Heart right ventricle (tissue), 16 donors: ENCODE measurements around the gene HLCS. TPM values are rescaled to one million over a fixed set of nuclear protein-coding genes. Genes with fewer than 3 reads are reported as not detected.

ENCODE experiments used
- ATAC-seq, 8 donors: fragments of 200-7000 bp; cut with Tn5 transposase; one replicate each; pipeline ENCODE4 v1.9.1; 2020; ENCODE audit warnings: mild to moderate bottlenecking in 8 of 8, moderate library complexity in 8 of 8, moderate number of reproducible peaks in 1 of 8
- DNase-seq, 2 donors: peaks; one replicate each; pipeline ENCODE4 v3.0.0-alpha.2; 2020
- H3K27ac ChIP-seq, 10 donors: fragments of 200-600 bp; sonication (generic) in 2 of 10; one replicate each; pipeline versions ENCODE4 v1.5.0 to v1.8.0; 2020 to 2022; ENCODE audit warnings: mild to moderate bottlenecking in 3 of 10
- H3K27me3 ChIP-seq, 7 donors: fragments of 200-600 bp; one replicate each; pipeline ENCODE4 v1.8.0; 2021 to 2022; ENCODE audit warnings: mild to moderate bottlenecking in 2 of 7
- H3K36me3 ChIP-seq, 9 donors: fragments of 200-600 bp; sonication (generic) in 1 of 9; one replicate each; pipeline versions ENCODE4 v1.5.0 to v1.8.0; 2020 to 2022; ENCODE audit warnings: mild to moderate bottlenecking in 2 of 9
- H3K4me1 ChIP-seq, 9 donors: fragments of 200-600 bp; sonication (generic) in 1 of 9; one replicate each; pipeline versions ENCODE4 v1.5.0 to v1.8.0; 2020 to 2022; ENCODE audit warnings: mild to moderate bottlenecking in 4 of 9
- H3K4me3 ChIP-seq, 10 donors: fragments of 200-600 bp; sonication (generic) in 2 of 10; one replicate each; pipeline versions ENCODE4 v1.5.0 to v1.8.0; 2020 to 2022; ENCODE audit warnings: mild to moderate bottlenecking in 7 of 10, moderate library complexity in 2 of 10
- H3K9me3 ChIP-seq, 11 donors: fragments of 200-600 bp in 10 of 11; sonication (generic) in 2 of 11; one replicate each; pipeline versions ENCODE4 v1.5.0 to v1.8.0; 2013 to 2022; ENCODE audit warnings: mild to moderate bottlenecking in 2 of 11, control low read depth in 1 of 11, moderate library complexity in 1 of 11
- CTCF ChIP-seq, 9 donors: fragments of 200-600 bp; sonication (generic) in 2 of 9; IDR thresholded peaks; one replicate each; pipeline versions ENCODE4 v1.5.0 to v1.8.0; 2021 to 2022; ENCODE audit warnings: antibody characterized with exemption in 9 of 9, mild to moderate bottlenecking in 5 of 9, moderate library complexity in 1 of 9
- WGBS, 2 donors: extraction: QIAGEN DNeasy Blood & Tissue Kit; methylation state at CpG; one replicate each; pipeline ENCODE4 v1.1.7; 2013; ENCODE audit warnings: inconsistent platforms in 1 of 2; 5-methylcytosine and 5-hydroxymethylcytosine counted together
- intact Hi-C, 10 donors: fragments of 100-400 bp; cut with DNase I; formaldehyde crosslinking; loops; one replicate each; pipeline versions ENCODE4 v1.11.1 to v1.14.2; 2022
- polyA plus RNA-seq, 2 donors: library from polyadenylated mRNA; stranded (reverse); fragments of 200-250 nt; gene quantifications; one replicate each; pipeline ENCODE4 v1.2.3, GENCODE V29; 2013
- total RNA-seq, 10 donors: library from RNA; stranded (reverse); fragmentation: NEBNext Ultra II Directional in 3 of 10; extraction: Animal tissue kit (Norgen Biotek cat#: 25700) in 3 of 10; gene quantifications; one replicate each; pipeline versions ENCODE4 v1.2.1 to v1.2.4, GENCODE V29; 2021 to 2023
- donor health status: Arrhythmogenic right ventricular cardiomyopathy.
- donor health status: ischemic (EF 13 %, LVEDD 7.1; RV severe dilation, severe dysfunction).
- donor health status: healthy with polysubstance abuse.
- donor health status: DM: no; HTN: yes; CAD: no.
- donor health status: DM: no; HTN: no; CAD: no.
- donor health status: ischemic (EF 25% LVEDD 6.9; RV normal size, moderate dysfunction).
- donor health status: ischemic (EF 25% LVEDD 5.7; RV mildly dilated, moderate dysfunction).
- donor health status: healthy.
- donor health status: DM: yes; HTN: yes; CAD: no.
- donor health status: Ischemic cardiomyopathy.
- donor health status: ischemic (EF 35%, LVEDD 5.7; RV mildly dilated, moderate dysfunction).
- donor health status: nonischemic (EF 11% LVEDD 7.7; RV severe dilation, severe dysfunction).
- donor health status: DM: yes; HTN: yes; CAD: no.
- donor health status: PGD.
- donor health status: ischemic (EF 29% LVEDD 5.4; RV normal size, mild dysfunction).
- donor health status: nonischemic (EF 23%, LVEDD 6.1; RV moderate dilation, normal function).

Gene HLCS
- total and polyA plus RNA-seq, 12 donors, result 2.0 to 9.6 (median 6.7) TPM

DNA sequence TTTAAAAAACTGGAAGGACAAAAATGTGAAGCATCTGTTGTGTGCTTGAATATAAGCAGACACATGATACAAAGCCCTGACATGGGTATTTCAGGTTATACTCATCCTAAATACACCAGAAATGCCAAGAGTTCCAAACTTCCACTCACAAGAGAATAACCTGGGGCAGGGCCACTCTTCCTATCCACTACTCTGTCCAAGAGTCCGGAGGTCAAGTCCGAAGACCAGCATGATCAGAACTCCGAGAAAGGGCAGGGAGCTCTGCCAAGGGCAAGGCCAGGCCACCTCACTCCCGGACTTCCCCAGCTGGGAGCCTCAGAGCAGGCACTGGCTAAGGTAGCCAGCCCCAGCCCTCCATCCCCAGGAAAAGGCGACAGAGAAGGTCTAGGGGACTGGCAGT is 37.5 kb downstream of the HLCS start:
- Histone ChIP-seq H3K9me3 (no peaks in the 10 kb centered on the region), H3K27ac (no peak overlapping the region), H3K27me3 (no peaks in the 10 kb centered on the region), H3K4me3 (no peak overlapping the region), H3K36me3 (peaks cover 0 to 31% (median 6%) of the 10 kb centered on the region in 9 donors), H3K4me1 (peaks cover 0 to 7% (median 3%) of the 10 kb centered on the region in 9 donors)
- intact Hi-C loops, result loop anchor here (2.0 to 10.0 kb wide), 13 partner anchors 177 to 507 kb away; no protein-coding TSS in a partner anchor
- DNase-seq, result no peak
- TF ChIP-seq CTCF (IDR thresholded peaks at IDR 0.05), result no peak
- no peak for ATAC-seq
- WGBS, 2 donors, result 75 to 91% methylated on average over 5 of the region's 5 CpGs

- peak; percentile 62 to 93 (median 80) for ATAC-seq
- Histone ChIP-seq H3K27ac (no peak overlapping the region), H3K4me1 (peaks cover 0 to 7% (median 3%) of the 10 kb centered on the region in 9 donors), H3K27me3 (no peaks in the 10 kb centered on the region), H3K36me3 (peaks cover 0 to 28% (median 0%) of the 10 kb centered on the region in 9 donors), H3K4me3 (no peak overlapping the region), H3K9me3 (no peaks in the 10 kb centered on the region)
- intact Hi-C loops, result loop anchor here (1.0 to 10.0 kb wide), 15 partner anchors 175 to 505 kb away; no protein-coding TSS in a partner anchor
- DNase-seq, result peak; percentile 73 to 82
- 10 to 11% methylated on average over 4 of the region's 4 CpGs for WGBS, 2 donors
- peak; percentile 85 to 97 (median 93) for TF ChIP-seq CTCF (IDR thresholded peaks at IDR 0.05)
These were observed 38.8 kb downstream of the HLCS start for GRCh38 chr21:36927719-36928117.

- WGBS, 2 donors, result 85 to 86% methylated on average over 17 of the region's 17 CpGs
- TF ChIP-seq CTCF (IDR thresholded peaks at IDR 0.05), result no peak
- no peaks in the 10 kb centered on the region for H3K27me3 ChIP-seq
- H3K4me1 ChIP-seq, result peaks cover 0 to 7% (median 2%) of the 10 kb centered on the region in 9 donors
- peaks cover 0 to 28% (median 0%) of the 10 kb centered on the region in 9 donors for H3K36me3 ChIP-seq
- ATAC-seq (no peak), DNase-seq (no peak)
- H3K9me3 ChIP-seq, result no peaks in the 10 kb centered on the region
- intact Hi-C loops, result loop anchor here (1.0 to 10.0 kb wide), 15 partner anchors 175 to 505 kb away; no protein-coding TSS in a partner anchor
- no peak overlapping the region for H3K4me3 ChIP-seq
- no peak overlapping the region for H3K27ac ChIP-seq
These were observed 39.3 kb downstream of the HLCS start for GRCh38 chr21:36926989-36927718.

- WGBS, 2 donors, result 71 to 72% methylated on average over 14 of the region's 14 CpGs
- H3K36me3 ChIP-seq, result peaks cover 0 to 10% (median 0%) of the 10 kb centered on the region in 9 donors
- no peaks in the 10 kb centered on the region for H3K9me3 ChIP-seq
- H3K27me3 ChIP-seq, result no peaks in the 10 kb centered on the region
- H3K27ac ChIP-seq, result no peak overlapping the region
- H3K4me1 ChIP-seq, result peaks cover 0 to 8% (median 4%) of the 10 kb centered on the region in 9 donors
- intact Hi-C loops, result loop anchor here in 4 of 10 donors (10.0 kb wide), 3 partner anchors 178 to 498 kb away; no protein-coding TSS in a partner anchor
- TF ChIP-seq CTCF (IDR thresholded peaks at IDR 0.05), result no peak
- no peak for ATAC-seq
- no peak overlapping the region for H3K4me3 ChIP-seq
- DNase-seq, result no peak
These were observed 43.2 kb downstream of the HLCS start for GRCh38 chr21:36923270-36923669.
